ENCODE data around the gene NUP35.

Gene NUP35

DNA sequence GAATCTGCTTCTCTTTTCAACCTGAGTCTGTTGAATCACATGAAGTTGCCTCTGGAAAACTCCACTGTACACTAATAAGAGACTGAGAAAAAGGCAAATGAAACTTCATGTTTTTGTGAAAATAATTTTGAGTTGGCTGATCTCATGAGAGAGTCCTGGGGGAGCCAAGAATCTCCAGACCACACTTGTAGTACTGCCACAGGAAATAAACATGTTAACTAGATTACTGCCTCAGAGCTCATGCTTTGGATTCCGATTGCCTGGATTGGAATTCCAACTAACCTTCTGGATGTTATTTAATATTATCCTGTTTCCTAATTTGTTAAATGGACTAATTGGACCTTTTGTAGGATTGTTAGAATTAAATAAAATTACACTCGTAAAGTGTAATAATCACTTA is 25.2 kb downstream of the NUP35 start:
- TF ChIP-seq POLR2AphosphoS5 (IDR thresholded peaks at IDR 0.05; ENCODE audit: low read depth, low read length) = no peak
- TF ChIP-seq FOXP2 (optimal IDR thresholded peaks at IDR 0.05; ENCODE audit: borderline replicate concordance, extremely low read depth, extremely low read length, insufficient read depth) = no peak
- TF ChIP-seq TAF1 (IDR thresholded peaks at IDR 0.05; ENCODE audit: borderline replicate concordance, insufficient read depth, low read length) = no peak
- TF ChIP-seq SIN3A (IDR thresholded peaks at IDR 0.05; ENCODE audit: borderline replicate concordance, insufficient read depth, low read length) = no peak
- TF ChIP-seq, protein P1, sequence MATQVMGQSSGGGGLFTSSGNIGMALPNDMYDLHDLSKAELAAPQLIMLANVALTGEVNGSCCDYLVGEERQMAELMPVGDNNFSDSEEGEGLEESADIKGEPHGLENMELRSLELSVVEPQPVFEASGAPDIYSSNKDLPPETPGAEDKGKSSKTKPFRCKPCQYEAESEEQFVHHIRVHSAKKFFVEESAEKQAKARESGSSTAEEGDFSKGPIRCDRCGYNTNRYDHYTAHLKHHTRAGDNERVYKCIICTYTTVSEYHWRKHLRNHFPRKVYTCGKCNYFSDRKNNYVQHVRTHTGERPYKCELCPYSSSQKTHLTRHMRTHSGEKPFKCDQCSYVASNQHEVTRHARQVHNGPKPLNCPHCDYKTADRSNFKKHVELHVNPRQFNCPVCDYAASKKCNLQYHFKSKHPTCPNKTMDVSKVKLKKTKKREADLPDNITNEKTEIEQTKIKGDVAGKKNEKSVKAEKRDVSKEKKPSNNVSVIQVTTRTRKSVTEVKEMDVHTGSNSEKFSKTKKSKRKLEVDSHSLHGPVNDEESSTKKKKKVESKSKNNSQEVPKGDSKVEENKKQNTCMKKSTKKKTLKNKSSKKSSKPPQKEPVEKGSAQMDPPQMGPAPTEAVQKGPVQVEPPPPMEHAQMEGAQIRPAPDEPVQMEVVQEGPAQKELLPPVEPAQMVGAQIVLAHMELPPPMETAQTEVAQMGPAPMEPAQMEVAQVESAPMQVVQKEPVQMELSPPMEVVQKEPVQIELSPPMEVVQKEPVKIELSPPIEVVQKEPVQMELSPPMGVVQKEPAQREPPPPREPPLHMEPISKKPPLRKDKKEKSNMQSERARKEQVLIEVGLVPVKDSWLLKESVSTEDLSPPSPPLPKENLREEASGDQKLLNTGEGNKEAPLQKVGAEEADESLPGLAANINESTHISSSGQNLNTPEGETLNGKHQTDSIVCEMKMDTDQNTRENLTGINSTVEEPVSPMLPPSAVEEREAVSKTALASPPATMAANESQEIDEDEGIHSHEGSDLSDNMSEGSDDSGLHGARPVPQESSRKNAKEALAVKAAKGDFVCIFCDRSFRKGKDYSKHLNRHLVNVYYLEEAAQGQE (IDR thresholded peaks at IDR 0.05; ENCODE audit: insufficient read depth in 1 of 2, low read depth in 2 of 2, low read length in 2 of 2) = no peak

DNA sequence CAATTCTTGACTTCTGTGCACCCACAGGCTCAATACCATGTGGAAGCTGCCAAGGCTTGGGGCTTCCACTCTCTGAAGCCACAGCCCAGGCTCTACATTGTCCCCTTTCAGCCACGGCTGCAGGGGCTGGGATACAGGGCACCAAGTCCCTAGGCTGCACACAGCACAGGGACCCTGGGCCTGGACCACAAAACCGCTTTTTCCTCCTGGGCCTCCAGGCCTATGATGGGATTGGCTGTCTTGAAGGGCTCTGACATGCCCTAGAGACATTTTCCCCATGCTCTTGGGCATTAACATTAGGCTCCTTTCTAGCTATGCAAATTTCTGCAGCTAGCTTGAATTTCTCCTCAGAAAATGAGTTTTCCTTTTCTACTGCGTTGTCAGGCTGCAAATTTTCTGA is 29.7 kb downstream of the NUP35 start:
- TF ChIP-seq TAF1 (IDR thresholded peaks at IDR 0.05; ENCODE audit: borderline replicate concordance, insufficient read depth, low read length) = no peak
- TF ChIP-seq, protein P1 (IDR thresholded peaks at IDR 0.05; ENCODE audit: insufficient read depth in 1 of 2, low read depth in 2 of 2, low read length in 2 of 2) = no peak
- TF ChIP-seq POLR2AphosphoS5 (IDR thresholded peaks at IDR 0.05; ENCODE audit: low read depth, low read length) = no peak
- no peak for TF ChIP-seq FOXP2 (optimal IDR thresholded peaks at IDR 0.05; ENCODE audit: borderline replicate concordance, extremely low read depth, extremely low read length, insufficient read depth)
- TF ChIP-seq SIN3A (IDR thresholded peaks at IDR 0.05; ENCODE audit: borderline replicate concordance, insufficient read depth, low read length) = no peak

DNA sequence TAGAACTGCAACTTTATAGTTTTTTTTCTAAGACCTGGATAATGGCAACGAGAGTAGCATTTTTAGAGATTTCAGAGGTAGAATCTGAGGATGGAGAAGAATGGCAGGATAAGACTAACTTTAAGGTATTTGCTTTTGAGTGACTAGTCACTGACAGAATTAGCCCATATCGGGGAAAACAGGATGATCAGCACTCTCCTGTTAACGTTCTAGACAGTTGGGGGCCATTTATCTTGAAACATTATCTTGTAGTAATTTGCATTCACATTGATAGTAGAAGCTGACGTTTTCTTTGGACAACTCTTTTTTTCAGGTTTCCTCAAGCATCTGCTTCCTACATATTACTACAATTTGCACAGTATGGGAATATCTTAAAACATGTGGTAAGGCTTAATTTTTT is 32.9 kb downstream of the NUP35 start:
- no peak for TF ChIP-seq TAF1 (IDR thresholded peaks at IDR 0.05; ENCODE audit: borderline replicate concordance, insufficient read depth, low read length)
- no peak for TF ChIP-seq POLR2AphosphoS5 (IDR thresholded peaks at IDR 0.05; ENCODE audit: low read depth, low read length)
- no peak for TF ChIP-seq FOXP2 (optimal IDR thresholded peaks at IDR 0.05; ENCODE audit: borderline replicate concordance, extremely low read depth, extremely low read length, insufficient read depth)
- TF ChIP-seq, protein P1 (IDR thresholded peaks at IDR 0.05; ENCODE audit: insufficient read depth in 1 of 2, low read depth in 2 of 2, low read length in 2 of 2) = no peak
- TF ChIP-seq SIN3A (IDR thresholded peaks at IDR 0.05; ENCODE audit: borderline replicate concordance, insufficient read depth, low read length) = no peak

- TF ChIP-seq FOXP2 (optimal IDR thresholded peaks at IDR 0.05; ENCODE audit: borderline replicate concordance, extremely low read depth, extremely low read length, insufficient read depth) = no peak
- TF ChIP-seq, protein P1 (IDR thresholded peaks at IDR 0.05; ENCODE audit: insufficient read depth in 1 of 2, low read depth in 2 of 2, low read length in 2 of 2) = no peak
- no peak for TF ChIP-seq TAF1 (IDR thresholded peaks at IDR 0.05; ENCODE audit: borderline replicate concordance, insufficient read depth, low read length)
- TF ChIP-seq SIN3A (IDR thresholded peaks at IDR 0.05; ENCODE audit: borderline replicate concordance, insufficient read depth, low read length) = no peak
- no peak for TF ChIP-seq POLR2AphosphoS5 (IDR thresholded peaks at IDR 0.05; ENCODE audit: low read depth, low read length)
Measured at GRCh38 chr2:183162362-183162761, 38.1 kb downstream of the NUP35 start.
